Measurements from ENCODE around the gene EHF.

Gene EHF

GRCh38 chr11:34652191-34652973 is 31.5 kb downstream of the EHF start:
- ChIA-PET CTCF (interaction anchor here (3.7 kb wide), 1 partner anchor 66 kb away, joined by 13 read pairs; no protein-coding TSS in a partner anchor), POLR2A (no interaction called here)
- no peak overlapping the region for H3K4me3 ChIP-seq (ENCODE audit: low read depth, low read length)
- no peak for DNase-seq (ENCODE audit: low read depth, low spot score)
- TF ChIP-seq CTCF (IDR thresholded peaks at IDR 0.05; ENCODE audit: insufficient read depth, low read length, missing control alignments): no peak

- DNase-seq (ENCODE audit: low read depth, low spot score): no peak
- ChIA-PET CTCF (interaction anchor here (0.6 to 3.7 kb wide), 4 partner anchors 10 to 238 kb away, joined by 3 to 13 read pairs (median 5); no protein-coding TSS in a partner anchor), POLR2A (no interaction called here)
- H3K4me3 ChIP-seq (ENCODE audit: low read depth, low read length): no peak overlapping the region
- TF ChIP-seq CTCF (IDR thresholded peaks at IDR 0.05; ENCODE audit: insufficient read depth, low read length, missing control alignments): no peak
Observed at GRCh38 chr11:34653031-34653430, 32.1 kb downstream of the EHF start.

GRCh38 chr11:34653851-34654482 is 33.1 kb downstream of the EHF start:
- no peak overlapping the region for H3K4me3 ChIP-seq (ENCODE audit: low read depth, low read length)
- peak; percentile 4 for TF ChIP-seq CTCF (IDR thresholded peaks at IDR 0.05; ENCODE audit: insufficient read depth, low read length, missing control alignments)
- ChIA-PET POLR2A (no interaction called here), CTCF (interaction anchor here (1.0 to 3.7 kb wide), 4 partner anchors 9 to 237 kb away, joined by 3 to 13 read pairs (median 6); no protein-coding TSS in a partner anchor)
- peak; percentile 77 for DNase-seq (ENCODE audit: low read depth, low spot score)

- POLR2A ChIA-PET: interaction anchor here (1.0 kb wide), 1 partner anchor 10 kb away, joined by 5 read pairs; no protein-coding TSS in a partner anchor
- TF ChIP-seq CTCF (IDR thresholded peaks at IDR 0.05; ENCODE audit: insufficient read depth, low read length, missing control alignments): no peak
- no peak overlapping the region for H3K4me3 ChIP-seq (ENCODE audit: low read depth, low read length)
- CTCF ChIA-PET: interaction anchor here (0.6 to 3.7 kb wide), 6 partner anchors 8 to 725 kb away, joined by 3 to 13 read pairs (median 4); no protein-coding TSS in a partner anchor
- no peak for DNase-seq (ENCODE audit: low read depth, low spot score)
Observed at GRCh38 chr11:34654483-34655334, 33.8 kb downstream of the EHF start.

DNA sequence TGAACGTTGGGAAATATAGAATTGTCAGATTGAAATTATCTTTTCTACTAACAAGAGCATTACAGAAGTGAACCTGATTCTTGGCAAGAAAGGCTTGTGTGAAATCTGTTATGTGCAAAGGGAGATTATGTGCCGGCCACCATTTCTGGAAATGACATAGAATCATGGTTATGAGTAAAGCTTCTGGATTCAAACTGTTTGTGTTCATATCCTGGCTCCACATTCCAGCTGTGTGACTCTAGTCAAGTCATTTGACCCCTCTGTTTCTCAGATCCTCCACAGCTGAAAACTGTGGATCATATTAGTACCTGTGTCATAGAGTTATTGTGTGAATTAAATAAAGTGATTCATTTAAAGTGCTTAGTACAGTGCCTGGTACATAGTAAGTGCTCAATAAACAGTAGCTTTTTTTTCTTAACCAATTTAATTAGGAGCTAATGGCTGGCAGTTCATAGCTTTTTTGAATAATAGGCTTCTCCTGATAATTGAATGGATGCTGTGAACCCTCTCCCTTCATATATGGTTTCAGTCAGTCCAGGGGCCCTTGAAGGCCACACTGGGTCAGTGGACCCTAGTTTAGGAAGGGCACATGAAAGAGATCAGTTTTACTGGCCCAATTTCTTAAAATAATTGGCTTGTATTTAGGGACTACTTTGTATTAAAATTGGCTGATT is 34.6 kb downstream of the EHF start:
- CTCF ChIA-PET: interaction anchor here (1.2 to 3.7 kb wide), 4 partner anchors 9 to 69 kb away, joined by 3 to 13 read pairs (median 4); no protein-coding TSS in a partner anchor
- peak; percentile 52 for DNase-seq (ENCODE audit: low read depth, low spot score)
- POLR2A ChIA-PET: interaction anchor here (1.0 kb wide), 1 partner anchor 11 kb away, joined by 5 read pairs; no protein-coding TSS in a partner anchor
- H3K4me3 ChIP-seq (ENCODE audit: low read depth, low read length): no peak overlapping the region
- TF ChIP-seq CTCF (IDR thresholded peaks at IDR 0.05; ENCODE audit: insufficient read depth, low read length, missing control alignments): no peak

Measured in AG04449 (cell line).